NCI-H82 treated with DMSO at 0.1 percent for 48 hours (cell line): ENCODE measurements around the gene KLRK1.
"Not testable (repeated sequence)": the region's sequence is repeated elsewhere in the genome, so short reads cannot be mapped to it uniquely, and the experiment has no call there.

Experiments
- DNase-seq: peaks from one replicate; lab custom pipeline; 2025; ENCODE audit not compliant: unreplicated experiment; lab: John Stamatoyannopoulos, UW

Gene KLRK1

DNA sequence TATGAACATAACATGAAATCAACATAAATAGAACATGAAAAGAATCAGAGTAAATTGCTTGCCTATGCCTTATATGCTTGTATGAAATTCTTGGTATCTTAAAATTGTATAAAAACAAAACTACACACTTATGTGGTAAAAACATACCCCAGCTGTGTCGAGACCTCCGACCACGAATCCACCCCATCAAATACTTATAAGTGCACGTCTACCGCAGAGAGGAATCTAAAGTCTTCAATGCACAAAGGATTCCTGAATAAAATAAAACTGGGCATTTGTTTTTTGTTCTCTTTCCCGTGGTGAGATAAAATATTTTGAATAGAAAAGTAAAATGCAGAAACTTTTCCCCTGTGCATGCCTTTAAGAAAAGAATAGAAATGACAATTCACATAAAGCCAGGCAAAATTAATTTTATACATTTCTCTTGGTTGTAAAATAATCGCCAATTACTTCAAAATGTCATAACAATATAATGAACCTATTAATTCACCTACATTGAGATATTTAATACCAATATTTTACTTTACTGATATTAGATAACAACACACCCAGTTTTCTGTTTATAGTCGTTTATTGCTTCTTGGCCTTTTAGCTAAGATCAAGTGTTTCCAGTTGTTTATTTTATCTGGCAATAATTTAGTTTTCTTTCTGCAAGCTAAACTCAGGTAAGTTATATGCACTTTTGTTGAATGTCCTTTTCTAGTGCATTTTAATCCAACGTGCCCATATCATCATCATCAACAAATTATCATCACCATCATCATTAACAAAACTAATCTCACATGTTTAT is 1.0 kb downstream of the KLRK1 start:
- no peak for DNase-seq

DNA sequence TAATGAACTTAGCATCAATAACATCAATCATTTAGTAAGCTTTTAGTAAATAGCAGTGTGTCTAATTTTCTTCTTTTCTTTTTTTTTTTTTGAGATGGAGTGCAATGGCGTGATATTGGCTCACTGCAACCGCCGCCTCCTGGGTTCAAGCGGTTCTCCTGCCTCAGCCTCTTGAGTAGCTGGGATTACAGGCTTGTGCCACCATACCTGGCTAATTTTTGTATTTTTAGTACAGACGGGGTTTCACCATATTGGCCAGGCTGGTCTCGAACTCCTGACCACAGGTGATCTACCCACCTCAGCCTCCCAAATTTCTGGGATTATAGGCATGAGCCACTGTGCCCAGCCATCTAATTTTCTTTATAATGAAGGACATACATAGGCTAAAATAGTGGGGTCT is 2.3 kb downstream of the KLRK1 start:
- not testable (repeated sequence) for DNase-seq

DNA sequence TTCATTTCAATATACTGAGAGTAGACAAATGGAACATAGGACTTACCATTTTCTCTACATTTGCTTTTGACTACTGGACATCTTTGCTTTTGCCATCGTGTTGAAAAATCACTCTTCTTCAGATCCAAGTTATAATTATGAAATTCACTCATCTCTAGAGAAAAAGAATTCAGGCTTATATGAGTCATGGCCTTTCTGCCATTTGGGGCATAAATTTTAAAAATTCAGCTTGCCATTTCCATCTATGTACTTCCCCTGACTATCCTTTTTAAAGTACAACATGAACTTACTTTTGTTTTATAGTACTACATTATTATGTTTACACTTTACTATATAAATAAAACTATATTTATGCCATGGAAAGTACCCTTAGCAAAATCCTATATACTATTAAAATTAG is 3.0 kb downstream of the KLRK1 start:
- no peak for DNase-seq

DNA sequence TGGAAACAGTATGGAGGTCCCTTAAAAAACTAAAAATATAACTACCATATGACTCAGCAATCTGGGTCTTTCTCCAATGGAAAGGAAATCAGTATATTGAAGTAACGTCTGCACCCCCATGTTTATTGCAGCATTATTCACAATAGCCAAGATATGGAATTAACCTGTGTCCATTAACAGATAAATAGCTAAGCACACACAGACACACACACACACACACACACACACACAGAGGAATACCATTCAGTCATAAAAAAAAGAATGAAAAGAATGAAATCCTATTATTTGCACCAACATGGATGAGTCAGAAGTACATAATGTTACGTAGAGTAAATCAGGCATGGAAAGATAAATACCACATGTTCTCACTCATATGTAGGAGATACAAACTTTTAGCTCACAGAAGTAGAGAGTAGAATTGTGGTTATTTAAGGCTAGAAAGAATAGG is 4.7 kb downstream of the KLRK1 start:
- no peak for DNase-seq

DNA sequence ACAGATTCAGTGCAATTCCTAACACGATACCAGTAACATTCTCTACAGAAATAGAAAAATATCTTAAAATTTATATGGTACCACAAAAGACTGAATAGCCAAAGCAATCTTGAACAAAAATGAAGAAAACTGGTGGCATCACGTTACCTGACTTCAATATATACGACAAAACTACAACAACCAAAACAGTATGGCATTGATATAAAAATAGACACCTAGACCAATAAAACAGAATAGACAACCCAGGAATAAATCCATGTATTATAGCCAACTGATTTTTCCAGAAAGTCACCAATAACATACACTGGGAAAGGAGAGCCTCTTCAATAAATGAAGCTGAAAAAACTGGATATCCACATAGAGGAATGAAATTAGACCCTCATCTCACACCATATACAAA is 5.7 kb downstream of the KLRK1 start:
- no peak for DNase-seq

DNA sequence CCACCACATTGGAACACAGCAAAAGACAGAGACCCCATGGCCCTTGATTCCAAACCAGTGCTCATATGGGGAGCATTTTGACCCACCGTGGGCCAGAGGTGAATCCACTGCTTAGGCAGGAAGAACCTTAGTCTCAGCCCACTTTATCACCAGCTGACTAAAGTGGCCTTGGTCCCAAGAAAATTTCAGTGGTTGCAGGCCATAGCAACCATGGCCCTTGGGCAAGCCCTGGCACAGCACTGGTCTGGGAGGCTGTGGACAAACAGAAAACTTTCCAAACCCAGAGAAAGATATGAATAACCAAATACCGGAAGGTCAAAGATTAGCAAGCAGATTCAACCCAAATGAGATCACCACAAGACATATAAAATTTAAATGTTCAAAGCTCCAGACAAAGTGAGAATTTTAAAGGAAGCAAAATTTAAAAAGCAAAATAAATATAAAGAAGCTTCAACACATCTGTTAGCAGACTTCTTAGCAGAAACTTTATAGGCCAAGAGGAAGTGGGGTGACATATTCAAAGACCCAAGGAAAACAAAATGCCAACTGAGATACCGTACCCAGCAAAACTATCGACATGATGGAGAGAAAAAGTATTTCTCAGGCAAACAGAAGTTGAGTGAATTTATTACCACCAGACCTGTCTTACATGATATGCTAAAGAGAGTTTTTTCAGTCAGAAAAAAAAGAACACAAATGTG is 7.8 kb downstream of the KLRK1 start:
- no peak for DNase-seq

DNA sequence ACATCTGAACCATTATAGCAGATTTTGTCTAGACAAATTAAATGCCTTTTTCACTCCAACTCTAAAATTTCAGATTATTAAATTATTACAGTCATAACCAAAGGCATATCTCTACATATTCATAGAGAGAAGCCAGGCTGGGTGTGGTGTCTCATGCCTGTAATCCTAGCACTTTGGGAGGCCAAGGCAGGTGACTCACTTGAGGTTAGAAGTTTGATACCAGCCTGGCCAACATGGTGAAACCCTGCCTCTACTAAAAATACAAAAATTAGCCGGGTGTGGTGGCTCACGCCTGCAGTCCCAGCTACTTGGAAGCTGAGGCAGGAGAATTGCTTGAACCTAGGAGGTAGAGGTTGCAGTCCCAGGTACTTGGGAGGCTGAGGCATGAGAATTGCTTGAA is 11.1 kb downstream of the KLRK1 start:
- DNase-seq = not testable (repeated sequence)

DNA sequence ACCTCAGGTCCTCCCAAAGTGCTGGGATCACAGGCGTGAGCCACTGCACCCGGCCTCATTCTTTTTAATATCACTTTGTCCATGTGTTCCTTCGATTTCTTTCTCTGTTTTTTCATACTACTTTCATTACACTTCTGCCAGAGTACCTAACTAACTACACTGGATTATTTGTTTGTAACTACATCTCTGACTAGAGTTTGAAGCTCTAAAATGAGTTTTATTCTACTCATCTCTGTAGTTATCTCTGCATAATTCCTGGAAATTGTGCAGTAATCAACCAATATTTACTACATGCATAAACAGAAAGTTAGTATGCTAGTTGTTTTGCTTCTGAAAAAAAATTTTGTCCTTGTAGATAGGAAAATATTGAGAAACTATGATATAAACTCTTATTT is 15.2 kb downstream of the KLRK1 start:
- DNase-seq = no peak

DNA sequence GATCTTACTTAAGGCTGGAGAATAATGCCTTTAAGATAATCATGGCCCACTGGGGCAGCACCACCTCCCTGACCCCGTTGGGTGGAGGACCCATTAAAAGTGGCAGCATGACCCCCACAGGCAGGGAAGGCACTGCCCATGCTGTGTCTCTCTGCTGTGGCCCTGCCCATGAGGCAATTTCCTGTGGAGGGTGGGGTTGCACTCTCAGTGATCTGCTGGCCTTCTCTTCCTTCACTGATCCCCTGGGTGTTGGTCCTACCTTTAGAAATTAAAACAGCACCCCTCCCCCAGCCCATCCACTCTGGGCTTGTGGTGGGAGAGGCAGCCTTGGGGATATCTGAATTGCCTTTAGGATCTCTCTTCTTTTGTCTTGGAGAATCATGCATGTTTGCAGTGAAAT is 17.3 kb downstream of the KLRK1 start:
- DNase-seq = no peak

DNA sequence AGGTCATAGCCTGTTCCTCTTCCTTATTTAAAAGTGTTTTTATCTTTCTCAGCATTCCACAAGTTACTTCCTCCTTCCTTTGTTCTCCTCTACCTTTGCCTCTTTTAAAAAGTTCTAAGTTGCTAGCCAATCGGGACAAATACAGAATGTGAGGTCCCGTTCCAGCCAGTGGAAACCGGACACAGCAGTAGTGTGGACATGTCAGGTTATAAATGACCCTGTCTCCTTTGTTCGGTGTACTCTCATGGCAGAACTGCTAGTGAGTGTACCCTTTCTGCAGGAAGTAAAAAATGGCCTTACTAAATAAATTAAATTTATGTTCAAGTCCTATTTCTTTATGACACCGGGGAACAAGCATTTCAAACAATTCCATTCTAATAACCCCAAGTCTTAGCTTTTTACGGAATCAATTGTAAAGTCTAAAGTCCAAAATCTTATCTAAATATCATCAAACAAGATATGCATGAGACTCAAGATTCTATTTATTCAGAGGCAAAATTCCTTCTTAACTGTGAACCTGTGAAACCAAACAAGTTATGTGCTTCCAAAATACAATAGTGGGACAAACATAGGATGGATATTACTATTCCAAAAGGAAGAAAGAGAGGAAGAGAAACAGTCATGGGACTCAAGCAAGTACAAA is 17.8 kb downstream of the KLRK1 start:
- DNase-seq = not testable (repeated sequence)

DNA sequence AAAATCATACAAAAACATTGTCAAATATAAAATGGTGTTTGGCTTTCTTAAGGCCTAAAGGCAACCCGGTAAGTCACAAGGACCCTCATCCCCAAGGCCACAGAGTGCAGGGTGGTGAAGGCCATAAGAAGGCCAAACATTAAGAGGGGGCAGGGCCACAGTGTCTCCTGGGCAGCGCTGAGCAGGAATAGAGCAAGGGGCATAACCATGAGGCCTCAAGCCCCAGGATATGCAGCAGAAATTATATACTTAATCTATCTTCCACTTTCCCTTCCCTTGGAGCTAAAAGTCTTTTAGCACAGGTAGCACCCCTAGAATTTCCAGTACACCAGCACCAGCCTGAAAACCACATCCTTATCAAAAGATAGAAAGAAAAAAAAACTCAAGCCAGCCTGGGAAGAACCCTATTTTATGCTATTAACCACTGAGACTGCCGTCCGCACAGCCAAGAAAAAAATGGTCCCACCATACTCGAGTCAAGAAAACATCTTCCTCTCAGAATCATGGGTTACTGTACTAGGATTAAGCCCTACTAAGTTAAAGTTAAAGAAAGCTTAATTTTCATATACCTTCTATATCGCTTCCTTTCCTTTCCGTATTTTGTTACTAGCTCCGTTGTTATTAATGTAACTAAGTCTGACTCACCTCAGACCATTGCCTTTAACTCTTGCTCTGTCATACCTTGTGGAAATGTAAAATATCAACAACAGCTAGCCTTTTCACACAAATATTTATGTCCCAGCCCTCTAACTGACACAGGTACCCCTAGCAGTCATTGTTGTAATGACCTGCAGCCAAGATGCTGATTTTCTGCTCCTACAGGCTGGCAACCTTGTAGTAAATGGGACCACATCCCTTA is 20.1 kb downstream of the KLRK1 start:
- no peak for DNase-seq

DNA sequence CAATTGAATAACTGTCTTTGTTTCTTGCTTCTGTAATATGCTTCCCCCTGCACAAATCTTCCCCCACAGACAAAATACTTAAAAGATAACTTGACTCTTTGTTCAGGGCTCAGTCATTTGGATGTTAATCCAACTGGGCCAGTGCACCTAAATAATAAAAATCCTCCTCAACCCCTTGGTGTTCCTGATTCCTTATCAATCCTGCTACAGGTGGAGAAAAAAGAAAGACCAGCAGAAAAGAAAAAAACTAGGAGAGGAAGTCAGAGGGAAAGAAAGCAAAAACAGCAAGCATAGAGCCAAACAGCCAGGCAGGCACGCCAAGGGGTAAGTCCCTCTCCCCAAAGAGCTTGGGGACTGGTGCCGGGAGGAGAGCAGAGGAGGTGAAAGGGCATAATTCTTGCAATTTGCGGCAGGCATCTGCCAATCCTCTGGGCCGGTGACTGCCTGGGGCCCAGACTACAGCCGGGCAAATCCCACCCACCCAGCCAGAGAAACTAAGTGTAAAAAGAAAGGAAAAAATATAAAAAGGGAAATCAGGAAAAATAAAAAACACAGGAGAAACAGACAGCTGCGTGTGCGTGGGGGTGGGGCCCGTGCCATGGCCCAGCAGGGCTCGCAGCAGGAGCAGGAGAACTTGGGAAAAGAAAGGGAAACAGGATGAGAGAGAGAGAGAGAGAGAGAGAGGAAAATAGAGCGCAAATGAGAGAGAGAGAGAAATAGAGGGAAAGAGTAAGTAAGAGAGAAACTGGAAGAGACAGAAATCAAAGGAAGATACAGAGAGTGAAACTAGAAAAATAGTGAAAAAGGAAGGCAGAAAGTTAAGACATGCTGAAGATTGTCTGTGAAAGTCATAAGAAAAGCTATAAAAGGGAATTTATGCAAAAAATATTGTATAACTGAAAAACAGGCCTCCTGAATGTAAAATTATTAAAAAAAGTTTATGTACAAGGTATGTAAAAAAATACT is 21.4 kb downstream of the KLRK1 start:
- DNase-seq = no peak

DNA sequence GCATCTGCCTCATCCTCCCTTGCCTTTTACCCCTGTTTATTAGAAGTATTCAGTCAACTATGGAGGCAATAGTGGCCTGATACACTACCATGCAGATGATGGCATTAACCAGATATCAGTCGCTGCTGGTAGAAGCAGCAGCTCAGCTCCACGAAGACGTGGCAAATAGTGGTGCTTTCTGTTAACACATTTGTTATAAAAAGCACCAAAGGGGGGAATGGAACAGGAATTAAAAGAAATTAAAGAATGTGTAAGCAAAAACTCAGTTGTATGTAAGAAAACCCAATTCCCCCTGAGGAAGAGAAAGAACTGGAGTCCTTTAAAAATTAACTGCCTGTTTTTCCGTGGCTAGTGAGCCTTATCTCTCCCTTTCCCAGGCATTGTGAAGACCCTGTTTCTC is 22.1 kb downstream of the KLRK1 start:
- not testable (repeated sequence) for DNase-seq

DNA sequence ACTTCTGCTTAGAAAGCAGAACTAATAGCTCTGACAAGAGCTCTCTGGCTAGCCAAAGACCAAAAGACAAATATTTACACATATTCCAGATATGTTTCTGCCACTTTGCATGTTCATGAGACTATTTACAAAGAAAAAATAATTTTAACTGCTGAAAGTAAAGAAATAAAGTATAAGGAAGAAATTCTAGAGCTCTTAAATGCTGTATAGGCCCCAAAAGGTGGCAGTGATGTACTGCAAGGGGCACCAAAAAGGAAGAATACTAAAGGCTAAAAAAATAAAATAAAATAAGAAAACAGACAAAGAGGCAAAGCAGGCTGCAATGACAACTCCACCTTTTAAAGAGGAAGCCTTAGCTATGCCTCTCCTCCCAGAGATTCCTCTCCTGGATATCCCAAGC is 23.0 kb downstream of the KLRK1 start:
- no peak for DNase-seq

DNA sequence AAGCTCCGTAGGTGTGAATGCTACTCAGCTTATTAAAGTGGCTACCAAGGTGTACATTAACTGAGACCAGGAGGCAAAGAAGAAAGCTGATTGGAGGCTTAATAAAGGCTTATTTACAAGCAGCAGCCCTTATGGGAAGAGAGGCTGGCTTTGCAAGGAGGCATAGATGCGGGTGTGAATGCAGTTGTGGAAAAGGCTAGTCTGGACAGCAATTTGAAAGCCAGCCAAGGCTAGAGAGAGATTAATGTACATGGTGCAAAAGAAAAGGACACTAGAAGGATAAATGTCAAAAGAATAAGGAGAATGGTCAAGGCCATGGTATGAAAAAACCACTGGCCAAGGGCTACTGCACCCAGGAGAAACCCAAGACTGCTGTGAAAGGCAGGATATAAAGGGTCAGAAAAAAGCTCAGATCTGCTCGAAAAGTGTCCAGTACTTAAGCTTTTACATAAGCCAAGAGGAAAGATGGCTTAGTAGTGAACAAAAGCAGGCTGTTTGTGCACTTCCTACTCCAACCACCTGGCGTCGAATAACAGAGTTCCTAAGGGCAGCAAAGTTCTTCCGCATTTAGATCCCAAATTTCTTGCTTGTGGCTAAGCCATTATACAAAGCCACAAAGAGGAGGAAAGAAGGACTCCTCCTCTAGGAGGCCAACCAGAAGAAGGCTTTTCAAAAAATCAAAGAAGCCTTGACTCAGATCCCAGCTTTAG is 24.0 kb downstream of the KLRK1 start:
- no peak for DNase-seq

DNA sequence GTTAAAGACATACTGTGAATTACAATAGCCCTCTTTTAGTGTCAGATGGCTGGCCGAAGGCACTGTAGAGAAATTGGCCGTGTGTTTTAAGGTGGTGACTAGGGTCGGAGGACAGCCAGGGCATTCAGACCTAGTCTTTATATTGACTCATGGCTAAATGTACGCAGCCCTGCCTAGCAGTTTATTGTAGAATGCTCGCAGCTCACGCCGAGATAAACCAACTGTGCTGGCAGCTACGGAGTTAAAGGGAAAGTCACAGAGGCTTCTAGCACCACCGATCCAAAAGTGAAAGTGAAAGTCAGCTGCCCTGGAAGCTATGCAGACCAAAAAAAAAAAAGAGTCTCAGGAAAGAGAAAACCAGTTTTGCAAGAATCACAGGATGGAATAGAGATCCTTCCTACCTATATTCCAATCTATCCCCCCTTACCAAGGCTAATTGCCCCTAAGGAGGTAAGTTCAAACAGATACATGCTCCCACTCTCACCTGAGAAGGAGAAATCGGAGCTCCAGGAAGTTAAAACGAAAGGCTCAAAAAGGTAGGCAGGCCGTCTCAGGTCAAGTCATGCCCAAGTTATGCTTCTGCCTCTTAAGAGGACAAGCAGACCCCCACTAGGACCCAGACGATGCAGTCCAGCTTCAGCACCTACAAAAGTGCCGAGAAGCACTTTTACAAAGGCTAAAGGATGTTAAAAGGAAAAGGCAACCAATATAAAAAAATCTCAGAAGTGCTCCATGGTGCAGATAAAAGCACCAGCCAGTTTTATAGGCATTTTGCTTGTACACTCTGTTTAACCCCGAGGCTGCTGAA is 24.8 kb downstream of the KLRK1 start:
- DNase-seq = no peak

DNA sequence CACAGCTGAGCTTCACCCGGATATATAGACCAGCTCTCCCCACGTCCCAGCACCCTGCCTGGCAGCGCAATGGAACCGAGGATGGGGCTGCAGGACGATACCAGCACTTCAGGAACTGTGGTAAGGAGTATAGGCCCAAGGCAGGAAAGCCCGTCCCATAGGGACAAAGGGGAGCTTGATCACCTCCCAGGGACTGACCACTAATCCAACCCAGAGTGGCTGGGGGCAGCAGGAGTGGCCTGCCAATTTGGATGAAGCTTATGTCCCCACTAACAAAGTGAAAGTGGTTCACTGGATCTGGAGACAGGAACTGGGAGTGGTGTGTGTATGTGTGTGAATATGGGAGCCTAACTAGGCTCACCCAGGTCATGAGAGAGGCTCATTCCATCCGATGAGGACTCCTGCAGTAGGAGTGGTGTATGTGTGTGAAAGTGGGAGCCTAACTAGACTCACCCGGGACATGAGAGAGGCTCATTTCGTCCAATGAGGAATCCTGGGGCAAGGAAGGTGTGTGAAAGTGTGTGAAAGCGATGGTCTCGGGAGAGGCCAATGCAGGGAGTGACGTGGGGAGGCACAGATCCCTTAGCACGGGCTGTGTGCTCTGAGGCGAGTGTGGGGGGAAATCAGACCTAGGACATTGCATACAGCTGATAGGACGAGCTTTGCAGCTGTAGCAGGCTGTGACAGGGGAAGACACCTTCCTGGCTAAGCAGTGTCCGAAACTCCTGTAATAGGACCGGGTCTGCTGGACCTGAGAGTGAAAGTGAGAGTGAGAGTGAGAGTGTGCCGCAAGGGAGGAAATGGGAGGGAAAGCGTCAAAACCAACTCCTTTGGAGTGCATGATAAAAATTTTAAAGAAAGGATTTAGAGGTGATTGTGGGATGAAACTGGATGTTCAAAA is 25.7 kb downstream of the KLRK1 start:
- no peak for DNase-seq

DNA sequence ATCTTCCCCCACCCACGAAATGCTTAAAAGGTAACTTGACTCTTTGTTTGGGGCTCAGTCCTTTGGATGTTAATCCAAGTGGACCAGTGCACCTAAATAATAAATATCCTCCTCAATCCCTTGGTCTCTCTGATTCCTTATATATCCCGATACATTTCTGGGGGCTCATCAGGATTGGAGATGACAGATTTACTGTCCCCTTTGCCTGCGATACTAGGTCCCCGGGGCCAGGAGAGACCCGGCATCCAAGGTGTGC is 26.3 kb downstream of the KLRK1 start:
- no peak for DNase-seq
